Stomach (tissue), 4 donors: ENCODE results near the gene MAGEA12.
"Not testable (repeated sequence)": the region's sequence is repeated elsewhere in the genome, so short reads cannot be mapped to it uniquely, and the experiment has no call there.

Experiments used
- EP300 ChIP-seq: sonication (generic); formaldehyde crosslinking; IDR thresholded peaks from one replicate; pipeline ENCODE4 v1.6.1; 2017; ENCODE audit warnings: antibody characterized with exemption
- POLR2A ChIP-seq, 4 donors: fragments of 450-650 bp; IDR thresholded peaks; one replicate each; pipeline ENCODE4 v1.6.1; 2016; ENCODE audit warnings: antibody characterized with exemption in 4 of 4, control low read depth in 2 of 4, mild to moderate bottlenecking in 1 of 4, moderate library complexity in 1 of 4
- POLR2AphosphoS5 ChIP-seq, 3 donors: sonication (generic); formaldehyde crosslinking; IDR thresholded peaks; one replicate each; pipeline ENCODE4 v1.6.1; 2016; ENCODE audit warnings: antibody characterized with exemption in 3 of 3
- TF ChIP-seq, protein P1 (sequence below), 7 experiments: fragments of 450-650 bp in 4 of 7; fragments of 200-600 bp in 3 of 7; sonication (generic) in 3 of 7; IDR thresholded peaks; one replicate each; pipeline ENCODE4 v1.5.1; 2016 to 2019; ENCODE audit warnings: antibody characterized with exemption in 7 of 7, control low read depth in 2 of 7, mild to moderate bottlenecking in 1 of 7

DNA sequence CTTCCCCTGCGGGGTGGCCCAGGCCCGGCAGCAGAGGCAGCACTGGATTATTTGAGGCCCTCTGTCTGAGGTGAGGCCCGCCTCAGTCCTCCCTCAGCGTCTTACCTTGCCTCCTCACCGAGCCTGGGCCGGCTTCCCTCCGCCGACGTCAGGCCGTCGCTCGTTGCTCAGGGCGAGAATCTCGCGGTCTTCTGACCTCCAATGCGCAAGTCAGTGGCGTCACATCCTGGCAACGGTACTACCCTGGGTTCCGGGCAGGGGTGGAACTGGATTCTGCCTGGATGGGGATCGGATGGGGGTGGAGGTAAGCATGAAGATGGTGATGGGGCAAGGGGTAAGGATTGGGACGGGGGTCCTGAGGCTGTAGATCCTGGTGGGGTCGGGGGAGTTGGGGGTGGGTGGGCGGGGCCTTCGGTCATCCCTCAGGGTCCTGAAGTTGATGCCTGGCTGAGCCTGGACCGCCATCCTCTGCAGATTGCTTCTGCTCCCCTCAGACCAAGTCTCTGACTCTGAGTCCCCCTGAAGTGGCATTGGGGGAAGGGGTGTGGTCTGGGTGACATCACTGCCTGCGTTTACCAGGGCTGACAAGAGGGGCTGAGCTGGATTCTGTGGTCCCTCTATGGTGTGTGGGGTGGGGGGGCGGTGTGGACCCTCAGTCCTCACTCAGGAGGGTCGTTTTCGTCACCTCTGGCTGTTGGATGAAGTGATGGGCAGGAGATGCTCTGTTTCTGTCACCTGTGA is 36.2 kb downstream of the MAGEA12 start, which contains the start of gene MAGEA6:
- TF ChIP-seq, protein P1, sequence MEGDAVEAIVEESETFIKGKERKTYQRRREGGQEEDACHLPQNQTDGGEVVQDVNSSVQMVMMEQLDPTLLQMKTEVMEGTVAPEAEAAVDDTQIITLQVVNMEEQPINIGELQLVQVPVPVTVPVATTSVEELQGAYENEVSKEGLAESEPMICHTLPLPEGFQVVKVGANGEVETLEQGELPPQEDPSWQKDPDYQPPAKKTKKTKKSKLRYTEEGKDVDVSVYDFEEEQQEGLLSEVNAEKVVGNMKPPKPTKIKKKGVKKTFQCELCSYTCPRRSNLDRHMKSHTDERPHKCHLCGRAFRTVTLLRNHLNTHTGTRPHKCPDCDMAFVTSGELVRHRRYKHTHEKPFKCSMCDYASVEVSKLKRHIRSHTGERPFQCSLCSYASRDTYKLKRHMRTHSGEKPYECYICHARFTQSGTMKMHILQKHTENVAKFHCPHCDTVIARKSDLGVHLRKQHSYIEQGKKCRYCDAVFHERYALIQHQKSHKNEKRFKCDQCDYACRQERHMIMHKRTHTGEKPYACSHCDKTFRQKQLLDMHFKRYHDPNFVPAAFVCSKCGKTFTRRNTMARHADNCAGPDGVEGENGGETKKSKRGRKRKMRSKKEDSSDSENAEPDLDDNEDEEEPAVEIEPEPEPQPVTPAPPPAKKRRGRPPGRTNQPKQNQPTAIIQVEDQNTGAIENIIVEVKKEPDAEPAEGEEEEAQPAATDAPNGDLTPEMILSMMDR (IDR thresholded peaks at IDR 0.05): not testable (repeated sequence)
- not testable (repeated sequence) for TF ChIP-seq EP300; POLR2AphosphoS5 (IDR thresholded peaks at IDR 0.05); POLR2A (IDR thresholded peaks at IDR 0.05)
